Stimulated activated CD8-positive, alpha-beta memory T cell treated with anti-CD3 and anti-CD28 coated beads, Interleukin-15, amount 100 ng/mL, for 1 hour (primary cell): ENCODE data around the gene APOBEC3A.
"Not testable (repeated sequence)": the region's sequence is repeated elsewhere in the genome, so short reads cannot be mapped to it uniquely, and the experiment has no call there.

Experiments used
- DNase-seq: peaks from one replicate; pipeline ENCODE4 v3.0.0-alpha.2; 2020; ENCODE audit warnings: low read depth

APOBEC3A gene

DNA sequence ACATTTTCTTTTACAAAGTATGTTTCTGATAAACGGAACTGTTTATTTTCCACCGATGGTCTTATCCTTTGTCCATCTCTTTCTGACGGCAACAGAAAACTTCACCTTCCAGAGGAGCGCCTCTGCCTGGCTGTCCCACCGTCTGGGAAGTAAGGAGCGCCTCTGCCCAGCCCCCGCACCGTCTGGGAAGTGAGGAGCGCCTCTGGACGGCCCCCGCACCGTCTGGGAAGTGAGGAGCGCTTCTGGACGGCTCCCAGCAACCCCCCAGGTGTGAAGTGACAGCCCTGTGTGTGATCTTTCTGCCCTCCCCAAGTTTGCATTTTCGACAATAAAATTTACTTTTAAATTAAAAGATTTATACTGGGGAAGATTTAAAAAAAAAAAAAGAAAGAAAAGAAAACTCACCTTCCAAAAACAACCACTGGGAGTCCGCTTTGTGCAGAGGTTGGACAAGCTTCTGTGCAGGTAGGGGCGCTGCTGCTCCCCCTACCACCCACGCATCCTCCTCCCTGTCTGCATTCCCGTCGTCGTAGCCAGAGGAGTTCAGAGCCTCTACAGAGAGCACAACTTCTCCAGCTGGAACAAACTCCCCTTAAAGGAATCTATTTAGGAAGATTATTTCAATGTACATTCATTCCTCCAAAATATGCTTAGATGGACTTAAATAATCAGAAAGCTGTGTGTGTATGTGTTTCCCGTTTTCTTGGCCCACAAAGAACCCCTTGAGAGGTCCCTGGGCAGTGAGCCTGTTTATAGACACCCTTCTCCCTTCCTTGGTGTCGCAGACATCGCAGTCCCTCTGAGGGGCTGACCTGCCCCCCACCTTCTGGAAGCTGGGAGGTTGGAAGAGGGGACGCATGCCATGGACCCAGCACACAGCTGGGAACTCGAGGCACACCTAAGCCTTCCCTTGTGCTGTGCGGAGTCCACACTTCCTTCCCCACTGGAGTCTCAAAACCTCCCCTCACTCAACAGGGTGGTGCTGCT, 23.9 kb downstream of the APOBEC3A start:
- no peak for DNase-seq

DNA sequence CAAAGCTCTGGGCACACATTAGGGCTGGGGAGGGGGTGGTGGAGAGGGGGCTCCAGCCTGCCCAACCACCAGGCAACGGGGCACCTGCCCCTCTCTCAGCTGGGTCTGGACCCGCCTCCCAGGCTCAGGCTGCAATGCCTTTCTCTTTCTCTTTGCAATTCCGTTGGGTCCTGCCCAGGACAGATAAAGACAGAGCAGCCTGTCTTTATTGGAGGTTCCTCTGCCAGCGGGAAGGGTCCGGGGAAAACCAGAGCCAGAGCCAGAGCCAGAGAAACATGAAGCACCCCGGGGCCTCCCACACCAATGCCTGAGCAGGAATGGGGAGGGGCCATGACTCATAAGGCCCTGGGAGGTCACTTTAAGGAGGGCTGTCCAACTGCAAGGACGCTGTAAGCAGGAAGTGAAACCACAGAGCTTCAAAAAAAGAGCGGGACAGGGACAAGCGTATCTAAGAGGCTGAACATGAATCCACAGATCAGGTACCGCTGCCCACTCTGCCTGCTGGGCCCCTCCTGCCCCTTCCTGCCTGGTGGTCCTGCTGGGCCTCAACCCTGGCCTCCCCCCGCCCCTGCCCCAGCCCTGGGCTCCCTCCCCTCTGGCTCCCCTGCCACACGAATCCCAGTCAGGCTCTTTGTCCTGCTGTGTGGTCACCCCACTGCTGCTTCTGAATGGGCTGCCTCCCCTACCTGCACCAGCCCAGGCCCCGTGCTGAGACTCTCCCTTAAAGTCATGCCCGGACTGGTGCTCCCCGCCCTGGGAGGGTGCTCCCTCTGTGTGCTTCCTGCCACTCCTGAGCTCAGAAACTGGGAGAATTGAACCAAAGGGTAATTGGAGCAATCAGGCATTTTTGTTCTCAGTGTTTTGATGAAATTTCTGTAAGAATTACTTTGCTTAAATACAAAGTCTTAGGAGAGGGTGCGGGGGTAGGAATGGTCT, 24.9 kb downstream of the APOBEC3A start, which contains the start of gene APOBEC3B:
Gene APOBEC3B (plus strand): TSS at position 356 of the 936 bp plus-strand sequence. CDS start 107 bp downstream, at position 463.
- DNase-seq = peak; percentile 30

DNA sequence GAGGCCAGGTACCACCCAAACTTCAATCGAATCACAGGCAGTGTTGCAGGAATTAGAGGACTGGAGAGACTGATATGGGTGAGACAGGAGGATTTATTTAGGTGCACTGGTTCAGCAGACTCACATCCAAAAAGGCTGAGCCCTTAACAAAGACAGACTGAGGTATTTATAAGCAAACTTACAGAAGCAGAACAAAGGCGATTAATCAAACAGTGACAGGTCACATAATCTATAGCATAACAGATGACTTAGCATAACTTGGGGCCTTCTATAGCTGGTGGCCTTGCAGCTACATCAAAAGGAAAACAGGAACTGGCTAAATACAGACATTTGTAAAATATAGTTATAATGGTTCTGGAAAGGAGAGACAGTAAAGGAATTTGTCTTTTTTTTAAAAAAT, 26.8 kb downstream of the APOBEC3A start:
- no peak for DNase-seq

DNA sequence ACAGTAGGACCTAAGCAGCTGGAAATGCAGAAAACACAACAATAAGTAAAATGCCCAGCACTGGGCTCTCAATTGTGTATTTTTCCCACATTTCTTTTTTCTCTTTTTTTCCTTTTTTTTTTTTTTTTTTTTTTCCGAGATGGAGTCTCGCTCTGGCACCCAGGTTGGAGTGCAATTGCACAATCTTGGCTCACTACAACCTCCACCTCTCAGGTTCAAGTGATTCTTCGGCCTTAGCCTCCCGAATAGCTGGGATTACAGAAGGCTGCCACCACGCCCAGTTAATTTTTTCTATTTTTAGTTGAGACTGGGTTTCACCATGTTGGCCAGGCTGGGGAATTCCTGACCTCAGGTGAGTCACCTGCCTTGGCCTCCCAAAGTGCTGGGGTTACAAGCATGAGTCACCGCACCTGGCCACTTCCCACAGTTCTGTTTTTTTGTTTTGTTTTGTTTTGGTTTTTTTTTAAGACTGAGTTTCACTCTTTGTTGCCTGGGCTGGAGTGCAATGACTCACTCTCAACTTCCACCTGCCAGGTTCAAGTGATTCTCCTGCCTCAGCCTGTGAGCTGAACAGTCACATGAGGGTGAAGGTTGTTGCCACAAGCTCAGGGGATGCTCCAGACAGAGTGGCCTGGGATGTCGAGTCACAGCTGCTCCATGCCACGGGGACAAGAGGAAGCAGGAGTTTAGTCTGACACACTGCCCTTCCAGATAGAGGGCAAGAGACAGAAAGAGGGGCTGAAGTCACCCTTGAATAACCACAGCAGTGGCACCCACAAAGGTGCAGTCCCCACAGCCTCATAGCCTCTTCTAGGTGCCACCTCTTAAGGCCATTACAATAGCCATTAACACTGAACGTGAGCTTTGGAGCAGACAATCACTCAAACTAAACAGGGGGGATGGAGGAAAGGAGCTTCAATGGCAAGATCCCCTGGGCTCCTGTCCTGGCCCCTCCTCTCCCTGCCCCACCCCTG, 27.7 kb downstream of the APOBEC3A start:
- peak; percentile 62 for DNase-seq

DNA sequence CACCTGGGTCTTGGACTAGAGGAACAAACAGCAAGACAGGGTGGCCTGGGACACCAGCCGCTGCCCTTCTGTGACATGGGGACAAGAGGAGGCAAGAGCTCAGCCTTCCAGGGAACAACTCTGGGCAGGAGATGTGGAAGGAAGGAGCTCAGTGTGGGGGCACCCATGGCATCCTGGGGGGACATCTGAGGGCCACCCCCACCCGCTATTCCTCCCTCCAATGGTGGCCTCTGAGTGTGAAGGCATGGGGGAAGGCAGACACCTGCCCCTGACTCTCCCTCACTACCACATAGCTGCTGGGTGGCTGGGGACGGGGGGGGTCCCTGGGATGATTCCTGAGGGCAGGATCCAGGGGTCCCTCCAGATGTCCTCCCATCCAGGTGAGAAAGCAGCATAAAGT, 29.2 kb downstream of the APOBEC3A start:
- no peak for DNase-seq

DNA sequence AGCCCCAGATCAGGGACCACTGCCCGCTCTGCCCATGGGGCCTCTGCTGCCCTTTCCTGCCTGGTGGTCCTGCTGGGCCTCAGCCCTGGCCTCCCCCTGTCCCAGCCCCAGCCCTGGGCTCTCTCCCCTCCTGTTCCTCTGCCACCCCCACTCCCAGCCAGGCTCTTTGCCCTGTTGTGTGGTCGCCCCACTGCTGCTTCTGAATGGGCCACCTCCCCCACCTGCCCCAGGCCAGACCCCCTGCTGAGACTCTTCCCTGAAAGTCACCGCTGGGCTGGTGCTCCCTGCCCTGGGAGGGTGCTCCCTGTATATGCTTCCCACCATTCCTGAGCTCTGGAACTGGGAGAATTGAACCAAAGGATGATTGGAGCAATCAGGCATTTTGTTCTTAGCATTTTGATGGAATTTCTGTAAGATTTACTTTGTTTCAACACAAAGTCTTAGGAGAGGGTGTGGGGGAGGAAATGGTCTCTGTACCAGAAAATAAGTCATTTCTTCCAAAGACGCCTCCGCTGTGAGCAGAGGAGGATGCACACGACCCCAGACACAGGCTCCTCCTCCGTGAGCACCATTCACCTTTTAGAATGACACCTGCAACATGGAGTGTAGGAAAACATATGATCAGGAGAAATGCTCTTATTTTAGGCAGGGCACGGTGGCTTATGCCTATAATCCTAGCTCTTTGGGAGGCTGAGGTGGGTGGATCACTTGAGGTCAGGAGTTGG, 29.9 kb downstream of the APOBEC3A start:
- no peak for DNase-seq

DNA sequence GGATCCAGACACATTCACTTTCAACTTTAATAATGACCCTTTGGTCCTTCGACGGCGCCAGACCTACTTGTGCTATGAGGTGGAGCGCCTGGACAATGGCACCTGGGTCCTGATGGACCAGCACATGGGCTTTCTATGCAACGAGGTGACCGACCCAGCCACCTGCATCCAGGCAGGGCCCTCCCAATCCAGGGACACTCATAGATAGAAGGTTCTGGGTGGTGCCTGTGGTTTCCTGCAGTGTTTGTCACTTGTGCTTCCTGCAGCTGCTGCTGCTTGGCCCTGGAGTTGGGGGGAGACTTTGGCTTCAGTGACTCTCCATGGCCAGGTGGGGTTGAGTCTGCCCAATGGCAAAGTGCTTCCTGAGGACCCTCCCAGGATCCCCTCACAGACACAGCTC, 32.1 kb downstream of the APOBEC3A start:
- DNase-seq = no peak

DNA sequence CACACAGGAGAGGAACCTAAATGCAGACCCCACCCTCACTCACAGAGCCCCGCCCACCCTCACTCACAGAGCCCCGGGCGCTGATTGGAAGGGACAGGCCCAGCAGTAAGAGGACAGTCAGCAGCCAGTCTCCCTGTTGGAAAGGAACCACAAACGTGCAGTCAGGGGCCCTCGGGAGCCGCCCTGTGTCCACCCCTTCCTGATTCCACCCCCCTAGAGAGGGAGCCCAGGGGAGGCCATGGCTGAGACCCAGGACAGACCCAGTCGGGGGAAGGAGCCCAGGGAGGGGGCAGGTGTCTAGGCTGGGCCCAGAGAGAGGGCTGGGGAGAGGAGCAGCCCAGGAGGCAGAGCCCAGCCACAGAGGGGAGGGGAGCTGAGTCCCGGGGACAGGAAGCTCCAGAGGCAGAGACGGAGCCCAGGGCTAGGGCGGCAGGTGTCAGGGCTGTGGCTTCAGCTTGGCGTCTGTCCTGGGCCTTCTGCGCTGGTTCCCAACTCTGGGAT, 35.5 kb downstream of the APOBEC3A start:
- DNase-seq = not testable (repeated sequence)

DNA sequence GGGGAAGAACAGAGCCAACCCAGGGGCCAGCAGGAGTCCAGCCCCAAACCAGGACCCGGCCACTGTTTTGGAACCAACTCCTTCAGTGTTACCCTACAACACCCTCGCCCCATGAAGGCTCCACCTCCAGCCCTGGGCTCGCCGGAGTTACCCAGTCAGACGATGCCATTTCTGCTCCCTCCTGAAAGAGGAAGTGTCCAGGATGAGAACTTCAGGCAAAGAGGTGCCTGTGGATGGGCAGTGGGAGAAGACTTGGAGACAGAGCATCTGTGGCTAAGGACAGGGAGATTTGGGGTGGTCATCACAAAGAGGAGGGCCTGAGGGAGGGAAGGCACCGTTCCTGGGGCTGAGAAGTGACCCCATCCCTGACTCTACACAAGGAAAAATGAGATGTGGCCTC, 38.7 kb downstream of the APOBEC3A start:
- DNase-seq = no peak

DNA sequence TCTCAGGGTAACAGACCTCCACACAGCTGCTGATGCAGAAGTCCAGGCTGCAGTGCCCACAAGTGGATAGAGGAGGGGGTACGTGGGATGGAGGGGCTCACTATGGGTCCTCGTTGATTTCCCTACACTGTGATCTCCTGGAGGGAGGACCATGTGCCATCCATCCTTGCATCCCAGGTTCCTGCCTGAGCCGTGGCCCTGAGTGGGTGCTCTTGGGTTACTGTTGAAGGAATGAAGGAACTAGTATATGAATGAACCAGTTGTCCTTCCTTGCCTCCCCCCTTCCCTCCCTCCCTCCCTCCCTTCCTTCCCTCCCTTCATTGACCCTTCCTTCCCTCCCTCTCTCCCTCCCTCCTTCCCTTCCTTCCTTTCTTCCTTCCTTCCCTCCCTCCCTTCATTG, 40.1 kb downstream of the APOBEC3A start:
- DNase-seq = no peak

DNA sequence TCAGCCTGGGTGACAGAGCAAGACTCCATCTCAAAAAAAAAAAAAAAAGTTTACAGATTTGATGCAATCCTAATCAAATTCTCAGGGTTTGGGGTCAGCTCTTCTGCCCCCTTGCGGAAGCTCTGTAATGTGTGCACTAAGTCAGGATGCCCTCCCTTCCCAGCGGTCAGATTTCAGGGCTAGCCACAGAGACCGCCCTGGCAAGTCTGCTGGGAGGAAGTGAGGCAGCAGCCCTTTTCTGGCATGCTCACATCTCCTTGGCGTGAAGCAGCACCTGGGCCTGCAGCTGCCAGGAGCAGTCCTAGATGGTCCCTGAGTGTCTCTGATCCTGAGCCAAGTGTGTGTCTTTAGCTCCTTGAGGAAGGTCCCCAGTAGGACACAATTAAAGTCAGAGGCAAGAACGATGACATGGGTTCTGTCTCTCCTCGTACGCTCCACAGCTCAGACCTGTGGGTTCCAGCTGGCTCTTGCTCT, 45.8 kb downstream of the APOBEC3A start:
- peak; percentile 52 for DNase-seq

DNA sequence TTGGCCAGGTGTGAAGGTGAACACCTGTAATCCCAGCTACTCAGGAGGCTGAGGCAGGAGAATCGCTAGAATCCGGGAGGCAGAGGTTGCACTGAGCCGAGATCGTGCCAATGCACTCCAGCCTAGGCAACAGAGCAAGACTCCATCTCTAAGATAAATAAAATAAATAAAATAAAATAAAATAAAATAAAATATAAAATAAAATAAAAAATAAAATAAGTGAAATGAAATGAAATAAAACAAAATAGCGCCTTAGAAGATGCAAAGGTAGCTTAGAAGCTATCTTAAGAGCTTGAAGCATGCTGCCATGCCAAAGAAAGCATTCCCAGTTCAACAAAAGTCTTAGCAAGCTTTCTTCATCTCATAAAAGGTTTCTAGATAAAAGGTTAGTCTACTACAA, 49.8 kb downstream of the APOBEC3A start:
- DNase-seq = no peak

DNA sequence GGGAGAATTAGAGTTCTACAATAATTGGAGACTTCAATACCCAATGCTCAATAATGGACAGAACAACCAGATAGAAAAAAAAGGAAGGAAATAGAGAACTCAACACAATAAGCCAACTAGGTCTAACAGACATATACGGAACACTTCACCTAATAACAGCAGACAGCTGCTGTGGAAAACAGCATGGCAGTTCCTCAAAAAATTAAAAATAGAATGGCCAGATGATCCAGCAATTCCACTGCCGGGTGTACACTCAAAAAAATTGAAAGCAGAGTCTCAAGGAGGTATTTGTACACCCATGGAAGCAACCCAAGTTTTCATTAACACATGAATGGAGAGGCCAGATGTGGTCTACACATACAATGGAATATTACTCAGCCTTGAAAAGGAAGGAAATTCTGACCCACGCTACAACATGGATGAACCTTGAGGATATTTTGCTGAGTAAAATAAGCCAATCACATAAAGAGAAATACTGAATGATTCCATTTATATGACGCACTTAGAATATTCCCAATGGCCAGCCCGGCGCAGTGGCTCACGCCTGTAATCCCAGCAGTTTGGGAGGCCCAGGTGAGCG, 51.0 kb downstream of the APOBEC3A start:
- DNase-seq = not testable (repeated sequence)

DNA sequence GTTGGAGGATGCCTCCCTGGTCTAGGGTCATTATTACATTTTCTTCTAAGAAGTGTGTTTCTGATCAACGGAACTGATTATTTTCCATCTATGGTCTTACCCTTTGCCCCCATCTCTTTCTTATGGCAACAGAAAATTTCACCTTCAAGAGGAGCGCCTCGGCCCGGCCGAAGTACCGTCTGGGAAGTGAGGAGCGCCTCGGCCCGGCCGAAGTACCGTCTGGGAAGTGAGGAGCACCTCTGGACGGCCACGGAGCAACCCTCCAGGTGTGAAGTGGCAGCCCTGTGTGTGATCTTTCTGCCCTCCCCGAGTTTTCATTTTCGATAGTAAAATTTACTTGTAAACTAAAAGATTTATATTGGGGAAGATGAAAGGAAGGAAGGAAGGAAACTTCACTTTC, 53.5 kb downstream of the APOBEC3A start:
- DNase-seq = no peak
